GM12801 (cell line): ENCODE measurements around the gene SLC22A5.

Experiments
- TF ChIP-seq, protein P1 (sequence below): IDR thresholded peaks from one replicate; pipeline ENCODE4 v1.5.1; 2011; ENCODE audit warnings: control low read depth; ENCODE audit not compliant: insufficient read length; ENCODE audit errors: extremely low read depth

SLC22A5 gene

DNA sequence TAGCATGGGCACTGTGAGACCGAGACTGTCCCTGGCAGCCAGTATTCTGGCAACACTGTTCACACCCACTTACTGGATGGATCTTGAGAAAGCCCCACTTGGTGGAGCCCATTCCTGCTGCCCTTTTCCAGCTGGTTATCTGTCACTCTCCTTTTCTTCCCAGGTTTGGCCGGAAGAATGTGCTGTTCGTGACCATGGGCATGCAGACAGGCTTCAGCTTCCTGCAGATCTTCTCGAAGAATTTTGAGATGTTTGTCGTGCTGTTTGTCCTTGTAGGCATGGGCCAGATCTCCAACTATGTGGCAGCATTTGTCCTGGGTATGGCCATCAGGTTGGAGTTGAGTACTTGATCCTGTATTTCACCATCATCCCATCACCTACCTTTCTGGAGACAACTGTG, 14.5 kb downstream of the SLC22A5 start:
- TF ChIP-seq, protein P1, sequence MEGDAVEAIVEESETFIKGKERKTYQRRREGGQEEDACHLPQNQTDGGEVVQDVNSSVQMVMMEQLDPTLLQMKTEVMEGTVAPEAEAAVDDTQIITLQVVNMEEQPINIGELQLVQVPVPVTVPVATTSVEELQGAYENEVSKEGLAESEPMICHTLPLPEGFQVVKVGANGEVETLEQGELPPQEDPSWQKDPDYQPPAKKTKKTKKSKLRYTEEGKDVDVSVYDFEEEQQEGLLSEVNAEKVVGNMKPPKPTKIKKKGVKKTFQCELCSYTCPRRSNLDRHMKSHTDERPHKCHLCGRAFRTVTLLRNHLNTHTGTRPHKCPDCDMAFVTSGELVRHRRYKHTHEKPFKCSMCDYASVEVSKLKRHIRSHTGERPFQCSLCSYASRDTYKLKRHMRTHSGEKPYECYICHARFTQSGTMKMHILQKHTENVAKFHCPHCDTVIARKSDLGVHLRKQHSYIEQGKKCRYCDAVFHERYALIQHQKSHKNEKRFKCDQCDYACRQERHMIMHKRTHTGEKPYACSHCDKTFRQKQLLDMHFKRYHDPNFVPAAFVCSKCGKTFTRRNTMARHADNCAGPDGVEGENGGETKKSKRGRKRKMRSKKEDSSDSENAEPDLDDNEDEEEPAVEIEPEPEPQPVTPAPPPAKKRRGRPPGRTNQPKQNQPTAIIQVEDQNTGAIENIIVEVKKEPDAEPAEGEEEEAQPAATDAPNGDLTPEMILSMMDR, result no peak

DNA sequence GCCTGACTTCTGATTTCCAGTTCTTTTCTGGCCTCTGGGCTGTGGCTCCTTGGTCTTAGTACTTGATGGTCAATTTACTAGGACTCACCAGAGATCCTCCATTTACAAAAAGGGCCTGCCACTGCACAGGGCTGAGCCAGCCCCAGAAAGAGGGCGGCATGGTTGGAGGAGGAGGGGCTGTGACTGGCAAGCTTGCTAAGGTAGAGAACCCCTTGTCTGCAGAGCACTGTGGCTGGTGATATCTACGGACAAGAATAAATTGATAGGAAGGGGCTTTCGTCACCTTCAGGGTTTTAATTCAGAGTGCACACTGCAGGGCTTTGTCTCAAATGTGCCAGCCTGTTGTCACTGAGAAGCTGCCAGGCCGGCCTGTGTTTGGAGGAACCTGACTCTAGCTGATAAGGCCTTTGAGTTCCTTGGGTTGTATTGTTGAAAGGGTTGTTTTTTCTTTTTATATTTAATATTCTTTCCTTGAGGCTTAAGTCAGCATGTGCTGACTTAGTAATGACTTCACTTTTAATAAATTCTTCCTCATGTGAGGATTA, 15.1 kb downstream of the SLC22A5 start:
- TF ChIP-seq, protein P1, result no peak

DNA sequence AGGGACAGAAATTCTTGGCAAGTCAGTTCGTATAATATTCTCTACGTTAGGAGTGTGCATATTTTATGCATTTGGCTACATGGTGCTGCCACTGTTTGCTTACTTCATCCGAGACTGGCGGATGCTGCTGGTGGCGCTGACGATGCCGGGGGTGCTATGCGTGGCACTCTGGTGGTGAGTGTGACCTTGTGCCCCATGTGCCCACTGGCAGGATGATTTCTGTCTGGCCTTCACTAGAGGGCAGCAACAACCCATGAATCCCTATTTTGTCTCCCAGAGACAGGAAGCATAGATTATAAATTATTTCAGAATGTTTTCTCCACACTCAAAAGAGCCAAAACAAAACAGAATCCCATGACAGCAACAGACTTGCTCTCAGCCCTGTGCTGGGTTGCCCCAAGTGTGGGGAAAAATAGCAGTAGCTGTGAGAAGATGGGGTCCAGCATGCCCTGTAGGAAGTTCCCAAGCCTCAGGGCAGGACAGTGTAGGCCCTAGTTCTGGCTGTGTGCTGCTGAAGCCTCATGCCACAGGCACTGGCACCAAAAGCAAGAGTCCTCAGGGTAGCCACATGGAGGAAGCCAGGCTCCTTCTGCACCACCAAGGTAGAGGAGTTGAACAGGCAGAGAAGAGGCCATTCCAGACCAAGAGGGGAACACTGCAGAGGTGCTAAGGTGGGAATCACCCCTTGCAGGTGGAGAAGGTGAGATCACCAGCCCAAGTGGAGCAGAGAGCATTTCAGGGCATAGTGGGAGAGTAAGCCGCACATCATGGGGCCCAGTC, 16.0 kb downstream of the SLC22A5 start:
- TF ChIP-seq, protein P1, result no peak

DNA sequence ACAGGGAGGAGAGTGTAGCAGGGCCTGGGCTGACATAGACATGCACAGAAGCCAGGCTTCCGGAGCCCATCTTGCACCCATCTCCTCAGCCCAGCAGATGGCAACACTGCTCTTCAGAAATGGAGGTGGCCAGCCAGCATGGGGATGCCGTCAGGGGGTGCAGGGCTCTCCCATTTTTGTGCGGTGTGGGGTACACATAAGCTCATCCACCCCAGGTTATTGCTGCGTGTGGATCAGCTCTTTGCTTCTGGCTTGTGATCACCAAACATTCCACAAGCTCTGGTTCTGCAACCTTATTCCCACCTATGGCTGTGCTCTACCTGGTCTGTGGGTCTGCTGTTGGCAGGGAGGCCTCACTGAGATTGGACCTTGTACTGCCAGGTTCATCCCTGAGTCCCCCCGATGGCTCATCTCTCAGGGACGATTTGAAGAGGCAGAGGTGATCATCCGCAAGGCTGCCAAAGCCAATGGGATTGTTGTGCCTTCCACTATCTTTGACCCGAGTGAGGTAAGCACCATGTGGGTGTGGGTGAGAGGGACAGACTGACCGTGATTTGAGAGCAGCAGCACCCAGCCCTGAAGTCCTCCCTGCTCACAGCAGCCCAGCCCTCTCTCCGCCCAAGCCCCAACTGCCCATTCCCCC, 17.3 kb downstream of the SLC22A5 start:
- TF ChIP-seq, protein P1, result no peak

DNA sequence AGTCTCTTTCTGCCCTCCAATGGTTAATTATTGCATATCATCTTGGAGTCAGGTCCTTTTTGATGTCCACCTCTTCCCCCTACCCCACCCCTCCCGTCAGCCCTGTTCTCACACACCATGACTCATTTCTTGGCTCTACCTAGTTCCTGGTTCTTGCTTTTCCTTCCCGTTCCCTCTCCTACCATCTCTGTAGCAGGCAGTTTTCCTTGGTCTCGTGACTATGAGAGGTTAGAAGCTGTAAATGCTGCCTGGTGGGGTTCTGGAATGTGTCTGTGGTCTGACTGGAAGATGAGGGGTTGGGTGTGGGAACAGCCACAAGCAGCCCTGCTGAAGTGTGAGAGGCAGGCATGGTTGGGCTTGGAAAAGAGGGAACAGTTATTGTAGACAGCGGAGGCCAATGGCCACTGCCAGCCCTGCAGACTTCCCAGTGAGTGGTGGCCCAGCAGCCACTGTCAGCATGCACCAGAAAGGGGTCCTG, 18.2 kb downstream of the SLC22A5 start:
- TF ChIP-seq, protein P1, result no peak

DNA sequence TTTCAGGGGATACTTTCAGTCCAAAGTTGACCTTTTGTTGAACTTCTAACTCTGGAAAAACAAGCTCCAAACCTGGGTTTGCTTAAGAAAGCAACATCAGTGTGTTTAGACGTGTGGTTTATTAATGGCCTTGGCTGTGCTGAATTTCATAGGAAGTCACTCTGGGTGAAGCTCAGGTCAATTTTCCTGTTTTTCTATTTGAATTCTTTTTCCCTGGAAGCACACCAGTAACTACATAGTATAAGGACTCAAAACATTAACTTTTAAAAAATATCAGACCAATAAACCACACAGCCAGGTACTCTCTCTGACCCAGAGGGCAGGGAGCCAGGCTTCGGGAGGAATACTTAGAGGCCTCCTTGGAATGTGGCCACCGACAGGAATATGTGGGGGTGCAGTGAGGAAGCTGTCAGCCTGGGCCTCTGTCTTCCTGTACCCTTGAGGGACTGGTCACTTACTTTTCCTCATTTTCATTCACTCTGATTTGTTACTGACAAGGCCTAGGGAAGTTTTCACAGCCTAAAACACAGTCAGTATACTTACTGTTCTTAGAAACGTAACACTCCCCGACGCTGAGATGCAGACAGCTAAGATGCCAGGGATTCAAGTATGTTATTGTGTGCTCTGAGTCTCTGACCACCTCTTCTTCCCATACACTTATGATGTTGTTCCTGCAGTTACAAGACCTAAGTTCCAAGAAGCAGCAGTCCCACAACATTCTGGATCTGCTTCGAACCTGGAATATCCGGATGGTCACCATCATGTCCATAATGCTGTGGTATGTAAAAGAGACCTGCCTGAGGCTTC, 18.9 kb downstream of the SLC22A5 start:
- TF ChIP-seq, protein P1, result no peak

DNA sequence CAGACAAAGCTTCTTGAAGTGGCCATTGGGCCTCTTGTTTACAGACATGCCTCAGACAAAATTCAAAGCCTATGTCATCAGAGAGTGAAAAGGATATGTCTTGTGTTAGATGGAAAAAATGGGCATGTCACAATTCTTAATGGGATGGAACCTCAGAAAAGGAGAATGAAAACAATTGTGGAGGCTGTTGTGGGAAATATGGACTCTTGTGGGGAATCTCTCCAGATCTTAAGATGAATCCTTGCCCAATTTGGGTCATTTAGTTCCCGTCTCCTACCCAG, 19.5 kb downstream of the SLC22A5 start:
- TF ChIP-seq, protein P1, result no peak
